ENCODE results near the gene LRRC49. TPM values are rescaled to one million over a fixed set of nuclear protein-coding genes. Genes with fewer than 3 reads are reported as not detected.

Gene LRRC49
- polyA plus RNA-seq, 2 of the 4 experiments (the other 2 are of a cell fraction): 10.0 to 14.3 TPM

DNA sequence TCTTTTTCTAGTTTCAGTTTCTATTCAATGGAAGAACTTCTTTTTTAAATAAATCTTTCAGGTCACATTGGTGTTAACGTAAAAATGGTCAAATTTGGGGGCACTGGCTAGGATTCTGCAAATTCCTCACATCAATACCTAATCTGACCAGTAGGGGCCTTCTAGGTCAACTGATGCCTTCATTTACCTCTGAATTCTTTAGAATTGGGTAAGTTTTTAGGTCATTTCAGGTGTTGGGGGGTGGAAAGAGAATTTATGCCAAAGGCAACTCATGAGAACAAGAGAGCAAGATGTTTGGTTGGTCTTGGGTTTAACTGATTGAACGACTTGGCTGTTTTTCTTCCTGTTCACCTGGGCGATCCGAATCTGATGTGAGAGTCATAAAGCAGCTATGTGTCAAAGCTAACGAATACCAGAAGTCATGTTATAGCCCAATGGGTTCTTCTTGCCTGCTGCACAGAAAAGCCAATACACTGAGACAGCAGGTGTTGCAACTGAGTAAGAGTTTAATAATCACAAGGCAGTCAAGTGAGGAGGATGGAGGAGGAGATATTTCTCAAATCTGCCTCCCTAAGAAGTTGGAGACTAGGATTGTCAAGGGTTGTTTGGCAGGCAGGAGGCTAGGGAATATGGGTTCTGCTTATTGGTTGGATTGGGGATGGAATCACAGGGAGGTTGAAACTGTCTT is 15.3 kb downstream of the LRRC49 start:
- no peak for ATAC-seq
- FAIRE-seq: peak; percentile 65

DNA sequence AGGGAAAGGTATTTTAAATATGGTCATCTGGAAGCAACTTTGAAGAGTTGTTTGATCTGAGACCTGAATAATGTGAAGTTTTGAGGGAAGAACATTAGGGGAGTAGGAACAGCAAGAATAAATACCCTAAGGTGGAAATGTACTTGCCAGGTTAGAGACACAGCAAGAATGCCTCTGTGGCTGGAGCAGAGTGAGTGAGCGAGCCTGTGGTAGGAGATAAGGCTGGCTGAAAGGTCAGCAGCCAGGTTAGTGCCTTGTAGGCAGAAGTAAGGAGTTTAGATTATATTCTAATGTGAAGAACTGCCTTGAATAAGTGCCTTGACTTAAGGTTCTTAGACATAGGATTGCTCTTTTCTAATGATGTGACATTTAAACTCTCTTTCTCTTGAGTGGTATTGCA is 18.3 kb downstream of the LRRC49 start:
- ATAC-seq (no peak), DNase-seq (ENCODE audit: low read depth in 1 of 2, low spot score in 1 of 2) (no peak), FAIRE-seq (no peak)
- WGBS (ENCODE audit: missing lambda C conversion rate): 91% methylated on average over 1 of the region's 1 CpG
- Histone ChIP-seq H3K4me3 (no peak overlapping the region), H3K27ac (no peak overlapping the region), H3K4me1 (peaks cover 5% of the 10 kb centered on the region; the same call in 1 of the 3 replicates), H3K4me2 (no peak overlapping the region), H3K9me3 (peaks cover 23% of the 10 kb centered on the region)
- CTCF ChIA-PET: interaction anchor here (1.3 kb wide), 1 partner anchor 15 kb away, joined by 3 read pairs; no protein-coding TSS in a partner anchor
- no peak for TF ChIP-seq ESRRA (IDR thresholded peaks at IDR 0.05; ENCODE audit: borderline replicate concordance, low read length)
- TF ChIP-seq TP53 (CRISPR knock-in tag; IDR thresholded peaks at IDR 0.05): no peak
- TF ChIP-seq, protein P1, sequence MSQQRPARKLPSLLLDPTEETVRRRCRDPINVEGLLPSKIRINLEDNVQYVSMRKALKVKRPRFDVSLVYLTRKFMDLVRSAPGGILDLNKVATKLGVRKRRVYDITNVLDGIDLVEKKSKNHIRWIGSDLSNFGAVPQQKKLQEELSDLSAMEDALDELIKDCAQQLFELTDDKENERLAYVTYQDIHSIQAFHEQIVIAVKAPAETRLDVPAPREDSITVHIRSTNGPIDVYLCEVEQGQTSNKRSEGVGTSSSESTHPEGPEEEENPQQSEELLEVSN (IDR thresholded peaks at IDR 0.05; ENCODE audit: borderline replicate concordance, low read depth): no peak
- no peak for TF ChIP-seq NFE2L2 (conservative IDR thresholded peaks at IDR 0.05; ENCODE audit: low read length)
- TF ChIP-seq EP300 (IDR thresholded peaks at IDR 0.05): no peak
- TF ChIP-seq, protein P2, sequence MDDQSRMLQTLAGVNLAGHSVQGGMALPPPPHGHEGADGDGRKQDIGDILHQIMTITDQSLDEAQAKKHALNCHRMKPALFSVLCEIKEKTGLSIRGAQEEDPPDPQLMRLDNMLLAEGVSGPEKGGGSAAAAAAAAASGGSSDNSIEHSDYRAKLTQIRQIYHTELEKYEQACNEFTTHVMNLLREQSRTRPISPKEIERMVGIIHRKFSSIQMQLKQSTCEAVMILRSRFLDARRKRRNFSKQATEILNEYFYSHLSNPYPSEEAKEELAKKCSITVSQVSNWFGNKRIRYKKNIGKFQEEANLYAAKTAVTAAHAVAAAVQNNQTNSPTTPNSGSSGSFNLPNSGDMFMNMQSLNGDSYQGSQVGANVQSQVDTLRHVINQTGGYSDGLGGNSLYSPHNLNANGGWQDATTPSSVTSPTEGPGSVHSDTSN (IDR thresholded peaks at IDR 0.05): no peak
- POLR2A ChIA-PET: no interaction called here

More for the DNA sequence above, 15.3 kb downstream of the LRRC49 start:
- Histone ChIP-seq H3K9me3 (peaks cover 23% of the 10 kb centered on the region), H3K4me3 (no peak overlapping the region), H3K4me2 (no peak overlapping the region), H3K27ac (no peak overlapping the region), H3K4me1 (peaks cover 5% of the 10 kb centered on the region; the same call in 1 of the 3 replicates)
- POLR2A ChIA-PET: no interaction called here
- CTCF ChIA-PET: interaction anchor here (1.8 kb wide), 1 partner anchor 33 kb away, joined by 4 read pairs; no protein-coding TSS in a partner anchor
- no peak for DNase-seq (ENCODE audit: low read depth in 1 of 2, low spot score in 1 of 2)
- peak; percentile 84; the same call in 1 of the 2 replicates for TF ChIP-seq KDM5A (IDR thresholded peaks at IDR 0.05)
- TF ChIP-seq FOSB (CRISPR knock-in tag; IDR thresholded peaks at IDR 0.05): no peak
- WGBS (ENCODE audit: missing lambda C conversion rate): 73% methylated on average over 5 of the region's 5 CpGs

DNA sequence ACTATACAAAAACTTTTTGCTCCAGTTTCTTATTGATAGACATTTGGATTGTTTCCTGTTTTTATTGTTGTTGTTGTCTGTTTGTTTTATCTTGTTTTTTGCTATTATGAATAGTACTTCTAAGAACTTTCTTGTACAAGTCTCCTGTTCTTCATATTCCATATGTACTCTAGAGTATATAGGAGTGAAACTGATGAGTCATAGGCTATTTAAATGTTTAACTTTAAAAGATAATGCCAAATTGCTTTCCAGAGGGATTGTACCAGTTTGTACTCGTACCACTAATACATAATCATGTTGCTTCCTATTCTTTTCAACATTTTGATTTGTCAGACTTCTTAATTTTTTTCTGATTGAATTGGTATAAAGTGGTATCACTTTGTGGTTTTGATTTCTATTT is 19.6 kb downstream of the LRRC49 start:
- no peak for ATAC-seq
- Histone ChIP-seq H3K4me2 (no peak overlapping the region; the same call in 2 of the 3 replicates), H3K9me3 (peaks cover 18% of the 10 kb centered on the region), H3K4me3 (no peak overlapping the region), H3K4me1 (peaks cover 5% of the 10 kb centered on the region; the same call in 1 of the 3 replicates), H3K27ac (no peak overlapping the region)
- TF ChIP-seq FOSL2 (IDR thresholded peaks at IDR 0.05) (no peak), FOSL2 (CRISPR knock-in tag; IDR thresholded peaks at IDR 0.05) (peak; percentile 69), HDAC2 (IDR thresholded peaks at IDR 0.05) (no peak), MAFK (IDR thresholded peaks at IDR 0.05; ENCODE audit: partially characterized antibody) (peak; percentile 37)
- 58% methylated on average over 1 of the region's 1 CpG for WGBS (ENCODE audit: missing lambda C conversion rate)
- FAIRE-seq: no peak
- ChIA-PET POLR2A (no interaction called here), CTCF (no interaction called here)
- DNase-seq (ENCODE audit: low read depth in 1 of 2, low spot score in 1 of 2): no peak

DNA sequence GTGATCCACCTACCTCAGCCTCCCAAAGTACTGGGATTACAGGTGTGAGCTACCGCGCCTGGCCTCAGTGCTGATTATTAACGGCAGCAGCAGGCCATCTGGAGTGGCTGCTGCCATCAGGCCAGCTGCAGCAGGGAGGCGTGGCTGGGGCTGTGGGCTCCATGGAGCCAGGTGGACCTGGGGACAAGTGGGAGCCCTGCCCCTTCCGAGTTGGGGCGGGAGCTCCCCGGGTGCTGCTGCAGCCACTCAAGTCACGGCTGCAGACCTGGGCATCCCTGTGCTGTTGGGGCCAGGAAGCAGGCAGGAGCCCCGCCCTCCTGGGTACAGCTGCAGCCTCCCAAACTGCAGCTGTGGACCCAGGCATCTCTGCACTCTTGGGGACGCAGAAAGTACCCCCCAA is 23.9 kb downstream of the LRRC49 start:
- 70% methylated on average over 10 of the region's 10 CpGs for WGBS (ENCODE audit: missing lambda C conversion rate)
- ATAC-seq (no peak; a peak in 1 of 6 replicates), DNase-seq (ENCODE audit: low read depth in 1 of 2, low spot score in 1 of 2) (no peak), FAIRE-seq (no peak)
- Histone ChIP-seq H3K4me2 (no peak overlapping the region), H3K9me3 (no peaks in the 10 kb centered on the region), H3K4me3 (no peak overlapping the region), H3K27ac (no peak overlapping the region), H3K4me1 (peaks cover 5% of the 10 kb centered on the region; the same call in 1 of the 3 replicates)
- POLR2A ChIA-PET: no interaction called here
- TF ChIP-seq JUNB (IDR thresholded peaks at IDR 0.05): no peak
- TF ChIP-seq, protein P2 (IDR thresholded peaks at IDR 0.05): no peak
- TF ChIP-seq MYC (IDR thresholded peaks at IDR 0.05; ENCODE audit: borderline replicate concordance, low read length): no peak
- TF ChIP-seq, protein P3, sequence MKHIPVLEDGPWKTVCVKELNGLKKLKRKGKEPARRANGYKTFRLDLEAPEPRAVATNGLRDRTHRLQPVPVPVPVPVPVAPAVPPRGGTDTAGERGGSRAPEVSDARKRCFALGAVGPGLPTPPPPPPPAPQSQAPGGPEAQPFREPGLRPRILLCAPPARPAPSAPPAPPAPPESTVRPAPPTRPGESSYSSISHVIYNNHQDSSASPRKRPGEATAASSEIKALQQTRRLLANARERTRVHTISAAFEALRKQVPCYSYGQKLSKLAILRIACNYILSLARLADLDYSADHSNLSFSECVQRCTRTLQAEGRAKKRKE (CRISPR knock-in tag; IDR thresholded peaks at IDR 0.05; ENCODE audit: low read depth): no peak
- CTCF ChIA-PET: interaction anchor here (1.0 to 2.3 kb wide), 3 partner anchors 14 to 527 kb away, joined by 3 to 7 read pairs (median 3); partner anchors contain the start of gene LRRC49

Data from A549 (cell line).